Measurements from ENCODE around the gene IKZF3.
"Not testable (repeated sequence)": the region's sequence is repeated elsewhere in the genome, so short reads cannot be mapped to it uniquely, and the experiment has no call there.

Gene IKZF3

DNA sequence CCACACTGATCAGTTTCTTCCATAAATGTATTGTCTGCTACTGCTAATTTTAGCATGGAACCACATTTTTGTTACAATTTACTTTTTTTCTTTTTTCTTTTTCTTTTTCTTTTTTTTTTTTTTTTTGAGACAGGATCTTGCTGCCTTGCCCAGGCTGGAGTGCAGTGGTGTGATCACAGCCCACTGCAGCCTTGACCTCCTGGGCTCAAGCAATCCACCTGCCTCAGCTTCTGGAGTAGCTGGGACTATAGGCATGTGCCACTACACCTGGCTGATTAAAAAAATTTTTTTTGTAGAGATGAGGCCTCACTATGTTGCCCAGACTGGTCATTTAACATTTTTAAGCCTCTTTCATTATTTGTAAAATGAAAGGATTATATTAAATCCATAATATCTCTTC, 23.0 kb upstream of the IKZF3 start:
- H3K79me2 ChIP-seq (ENCODE audit: insufficient read depth, low read length) = no peaks in the 10 kb centered on the region
- H2AFZ ChIP-seq (ENCODE audit: low read depth, low read length, severe bottlenecking) = no peak overlapping the region
- no peak overlapping the region for H3K27ac ChIP-seq (ENCODE audit: low read depth, low read length)
- no peaks in the 10 kb centered on the region for H4K20me1 ChIP-seq (ENCODE audit: low read depth, low read length)
- H3K4me3 ChIP-seq (ENCODE audit: insufficient read depth, low read length, poor library complexity, severe bottlenecking) = no peak overlapping the region
- H3K9ac ChIP-seq (ENCODE audit: low read length) = no peak overlapping the region
- H3F3A ChIP-seq (ENCODE audit: insufficient read depth) = no peaks in the 10 kb centered on the region
- H3K4me2 ChIP-seq (ENCODE audit: low read depth, low read length, poor library complexity, severe bottlenecking) = no peak overlapping the region
- H3K9me2 ChIP-seq (replicated peaks; ENCODE audit: insufficient read depth, low read length) = no peaks in the 10 kb centered on the region
- H3K36me3 ChIP-seq (ENCODE audit: low read length) = no peaks in the 10 kb centered on the region
- no peaks in the 10 kb centered on the region for H3K9me3 ChIP-seq (ENCODE audit: insufficient read depth, low read length)
- H3K27me3 ChIP-seq (ENCODE audit: low read length) = no peaks in the 10 kb centered on the region
- TF ChIP-seq, protein P1, sequence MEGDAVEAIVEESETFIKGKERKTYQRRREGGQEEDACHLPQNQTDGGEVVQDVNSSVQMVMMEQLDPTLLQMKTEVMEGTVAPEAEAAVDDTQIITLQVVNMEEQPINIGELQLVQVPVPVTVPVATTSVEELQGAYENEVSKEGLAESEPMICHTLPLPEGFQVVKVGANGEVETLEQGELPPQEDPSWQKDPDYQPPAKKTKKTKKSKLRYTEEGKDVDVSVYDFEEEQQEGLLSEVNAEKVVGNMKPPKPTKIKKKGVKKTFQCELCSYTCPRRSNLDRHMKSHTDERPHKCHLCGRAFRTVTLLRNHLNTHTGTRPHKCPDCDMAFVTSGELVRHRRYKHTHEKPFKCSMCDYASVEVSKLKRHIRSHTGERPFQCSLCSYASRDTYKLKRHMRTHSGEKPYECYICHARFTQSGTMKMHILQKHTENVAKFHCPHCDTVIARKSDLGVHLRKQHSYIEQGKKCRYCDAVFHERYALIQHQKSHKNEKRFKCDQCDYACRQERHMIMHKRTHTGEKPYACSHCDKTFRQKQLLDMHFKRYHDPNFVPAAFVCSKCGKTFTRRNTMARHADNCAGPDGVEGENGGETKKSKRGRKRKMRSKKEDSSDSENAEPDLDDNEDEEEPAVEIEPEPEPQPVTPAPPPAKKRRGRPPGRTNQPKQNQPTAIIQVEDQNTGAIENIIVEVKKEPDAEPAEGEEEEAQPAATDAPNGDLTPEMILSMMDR (IDR thresholded peaks at IDR 0.05; ENCODE audit: insufficient read depth, low read length, poor library complexity, severe bottlenecking) = no peak
- no peak for TF ChIP-seq EZH2phosphoT487 (conservative IDR thresholded peaks at IDR 0.05; ENCODE audit: low read length)

DNA sequence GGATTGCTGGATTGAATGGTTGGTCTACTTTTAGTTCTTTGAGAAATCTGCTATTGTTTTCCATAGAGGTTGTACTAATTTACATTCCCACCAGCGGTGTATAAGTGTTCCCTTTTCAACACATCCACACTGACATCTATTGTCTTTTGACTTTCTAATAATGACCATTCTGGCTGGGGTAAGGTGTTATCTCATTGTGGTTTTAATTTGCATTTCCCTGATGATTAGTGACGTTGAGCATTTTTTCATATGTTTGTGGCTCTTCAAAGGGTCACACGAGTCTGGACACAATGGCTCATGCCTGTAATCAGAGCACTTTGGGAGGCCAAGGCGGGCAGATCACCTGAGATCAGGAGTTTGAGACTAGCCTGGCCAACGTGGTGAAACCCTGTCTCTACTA, 22.0 kb upstream of the IKZF3 start:
- not testable (repeated sequence) for H2AFZ ChIP-seq (ENCODE audit: low read depth, low read length, severe bottlenecking); H3K4me2 ChIP-seq (ENCODE audit: low read depth, low read length, poor library complexity, severe bottlenecking); H3K27ac ChIP-seq (ENCODE audit: low read depth, low read length); H3K9ac ChIP-seq (ENCODE audit: low read length); H3K36me3 ChIP-seq (ENCODE audit: low read length); H3K4me3 ChIP-seq (ENCODE audit: insufficient read depth, low read length, poor library complexity, severe bottlenecking); H3K9me2 ChIP-seq (replicated peaks; ENCODE audit: insufficient read depth, low read length); H3K27me3 ChIP-seq (ENCODE audit: low read length); H3F3A ChIP-seq (ENCODE audit: insufficient read depth); H4K20me1 ChIP-seq (ENCODE audit: low read depth, low read length); H3K9me3 ChIP-seq (ENCODE audit: insufficient read depth, low read length); H3K79me2 ChIP-seq (ENCODE audit: insufficient read depth, low read length)

DNA sequence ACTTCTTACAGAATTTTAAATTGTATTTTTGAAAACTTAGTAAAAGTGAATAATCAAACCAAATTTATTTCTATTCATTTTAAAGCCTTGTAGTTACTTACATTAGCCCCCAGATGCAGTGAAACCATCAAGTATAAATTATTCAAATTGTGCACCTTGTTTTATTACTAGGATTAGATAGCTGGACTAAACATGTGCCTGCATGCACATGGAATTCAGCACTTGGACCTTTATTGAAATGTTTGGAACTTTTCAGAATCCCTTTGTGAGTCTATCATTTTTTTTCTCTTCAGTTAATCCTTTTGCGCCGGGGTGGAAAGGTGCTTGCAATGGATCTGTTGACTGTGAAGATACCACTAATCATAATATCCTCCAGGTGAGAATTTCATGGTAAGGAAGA, 8.6 kb upstream of the IKZF3 start:
- Histone ChIP-seq H3K9ac (ENCODE audit: low read length) (peak overlapping the region; percentile 34), H3K79me2 (ENCODE audit: insufficient read depth, low read length) (no peaks in the 10 kb centered on the region), H3K9me2 (replicated peaks; ENCODE audit: insufficient read depth, low read length) (no peaks in the 10 kb centered on the region), H2AFZ (ENCODE audit: low read depth, low read length, severe bottlenecking) (peak overlapping the region; percentile 6), H3K4me2 (ENCODE audit: low read depth, low read length, poor library complexity, severe bottlenecking) (peak overlapping the region; percentile 83), H4K20me1 (ENCODE audit: low read depth, low read length) (no peaks in the 10 kb centered on the region), H3K27me3 (ENCODE audit: low read length) (no peaks in the 10 kb centered on the region), H3F3A (ENCODE audit: insufficient read depth) (peaks cover 29% of the 10 kb centered on the region), H3K4me3 (ENCODE audit: insufficient read depth, low read length, poor library complexity, severe bottlenecking) (peak overlapping the region; percentile 25), H3K36me3 (ENCODE audit: low read length) (no peaks in the 10 kb centered on the region), H3K9me3 (ENCODE audit: insufficient read depth, low read length) (no peaks in the 10 kb centered on the region), H3K27ac (ENCODE audit: low read depth, low read length) (peak overlapping the region; percentile 89; the same call in 1 of the 2 replicates)
- TF ChIP-seq EZH2phosphoT487 (conservative IDR thresholded peaks at IDR 0.05; ENCODE audit: low read length) = no peak
- TF ChIP-seq, protein P1 (IDR thresholded peaks at IDR 0.05; ENCODE audit: insufficient read depth, low read length, poor library complexity, severe bottlenecking) = peak; percentile 23

DNA sequence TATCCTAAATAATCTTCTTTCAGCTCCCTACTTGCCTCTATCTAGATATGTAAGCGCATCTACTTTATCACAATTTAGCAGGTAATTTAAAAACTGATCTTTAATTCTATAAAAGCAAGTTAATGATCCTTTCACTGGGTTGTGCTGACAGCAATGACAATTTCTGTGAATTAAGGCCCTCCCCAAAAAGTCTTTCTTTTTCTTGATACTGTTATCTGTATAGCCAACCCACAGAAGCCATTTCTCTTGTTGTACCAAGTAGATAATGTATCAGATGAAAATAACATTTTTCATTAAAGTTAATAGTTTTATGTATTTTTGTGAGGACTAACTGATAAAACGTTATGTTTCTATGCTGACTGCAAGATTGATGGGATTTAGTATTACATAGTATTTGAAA, 7.7 kb upstream of the IKZF3 start:
- H3K27me3 ChIP-seq (ENCODE audit: low read length) = no peaks in the 10 kb centered on the region
- H3K79me2 ChIP-seq (ENCODE audit: insufficient read depth, low read length) = no peaks in the 10 kb centered on the region
- no peaks in the 10 kb centered on the region for H4K20me1 ChIP-seq (ENCODE audit: low read depth, low read length)
- peak overlapping the region; percentile 89 for H3K27ac ChIP-seq (ENCODE audit: low read depth, low read length)
- H3K4me2 ChIP-seq (ENCODE audit: low read depth, low read length, poor library complexity, severe bottlenecking) = peak overlapping the region; percentile 83
- H3F3A ChIP-seq (ENCODE audit: insufficient read depth) = peaks cover 37% of the 10 kb centered on the region
- no peaks in the 10 kb centered on the region for H3K9me2 ChIP-seq (replicated peaks; ENCODE audit: insufficient read depth, low read length)
- H3K36me3 ChIP-seq (ENCODE audit: low read length) = no peaks in the 10 kb centered on the region
- H3K9me3 ChIP-seq (ENCODE audit: insufficient read depth, low read length) = no peaks in the 10 kb centered on the region
- TF ChIP-seq EZH2phosphoT487 (conservative IDR thresholded peaks at IDR 0.05; ENCODE audit: low read length) = no peak
- TF ChIP-seq, protein P1 (IDR thresholded peaks at IDR 0.05; ENCODE audit: insufficient read depth, low read length, poor library complexity, severe bottlenecking) = no peak
- peak overlapping the region; percentile 32 for H3K4me3 ChIP-seq (ENCODE audit: insufficient read depth, low read length, poor library complexity, severe bottlenecking)
- H3K9ac ChIP-seq (ENCODE audit: low read length) = peak overlapping the region; percentile 42
- H2AFZ ChIP-seq (ENCODE audit: low read depth, low read length, severe bottlenecking) = peak overlapping the region; percentile 72

Measured in SU-DHL-6 (cell line).